ENCODE data around the gene RRP15.

DNA sequence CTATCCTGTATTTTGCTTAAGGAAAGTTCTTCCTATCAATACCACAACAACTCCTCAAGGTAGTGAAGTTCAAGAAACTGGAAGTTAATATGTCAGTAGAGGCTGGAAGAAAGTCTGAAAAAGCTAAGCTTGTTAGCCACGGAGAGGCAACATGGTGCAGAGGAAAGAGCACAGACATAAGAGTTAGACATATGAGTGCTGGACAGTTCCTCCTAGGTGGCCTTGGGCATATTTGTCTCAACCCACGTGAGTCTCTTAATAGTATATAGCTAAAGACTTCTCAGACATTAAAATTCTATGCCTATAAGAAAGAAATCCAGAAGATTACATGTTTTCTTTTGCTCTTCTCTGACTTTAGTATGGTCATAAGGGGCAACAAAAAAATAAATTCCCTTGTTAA lies 22.8 kb upstream of the RRP15 start:
- TF ChIP-seq, protein P1, sequence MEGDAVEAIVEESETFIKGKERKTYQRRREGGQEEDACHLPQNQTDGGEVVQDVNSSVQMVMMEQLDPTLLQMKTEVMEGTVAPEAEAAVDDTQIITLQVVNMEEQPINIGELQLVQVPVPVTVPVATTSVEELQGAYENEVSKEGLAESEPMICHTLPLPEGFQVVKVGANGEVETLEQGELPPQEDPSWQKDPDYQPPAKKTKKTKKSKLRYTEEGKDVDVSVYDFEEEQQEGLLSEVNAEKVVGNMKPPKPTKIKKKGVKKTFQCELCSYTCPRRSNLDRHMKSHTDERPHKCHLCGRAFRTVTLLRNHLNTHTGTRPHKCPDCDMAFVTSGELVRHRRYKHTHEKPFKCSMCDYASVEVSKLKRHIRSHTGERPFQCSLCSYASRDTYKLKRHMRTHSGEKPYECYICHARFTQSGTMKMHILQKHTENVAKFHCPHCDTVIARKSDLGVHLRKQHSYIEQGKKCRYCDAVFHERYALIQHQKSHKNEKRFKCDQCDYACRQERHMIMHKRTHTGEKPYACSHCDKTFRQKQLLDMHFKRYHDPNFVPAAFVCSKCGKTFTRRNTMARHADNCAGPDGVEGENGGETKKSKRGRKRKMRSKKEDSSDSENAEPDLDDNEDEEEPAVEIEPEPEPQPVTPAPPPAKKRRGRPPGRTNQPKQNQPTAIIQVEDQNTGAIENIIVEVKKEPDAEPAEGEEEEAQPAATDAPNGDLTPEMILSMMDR (IDR thresholded peaks at IDR 0.05), result no peak
- TF ChIP-seq POLR2AphosphoS5 (IDR thresholded peaks at IDR 0.05) (no peak), POLR2A (IDR thresholded peaks at IDR 0.05) (no peak)

Measured in transverse colon (tissue), 4 donors.